ENCODE measurements around the gene TSC2. TPM values are rescaled to one million over a fixed set of nuclear protein-coding genes. Genes with fewer than 3 reads are reported as not detected.

Gene TSC2
- polyA plus RNA-seq, 1 donor (not counting 4 experiments of a cell fraction or from before 2014, with no cell fraction given) = 22.6 TPM

DNA sequence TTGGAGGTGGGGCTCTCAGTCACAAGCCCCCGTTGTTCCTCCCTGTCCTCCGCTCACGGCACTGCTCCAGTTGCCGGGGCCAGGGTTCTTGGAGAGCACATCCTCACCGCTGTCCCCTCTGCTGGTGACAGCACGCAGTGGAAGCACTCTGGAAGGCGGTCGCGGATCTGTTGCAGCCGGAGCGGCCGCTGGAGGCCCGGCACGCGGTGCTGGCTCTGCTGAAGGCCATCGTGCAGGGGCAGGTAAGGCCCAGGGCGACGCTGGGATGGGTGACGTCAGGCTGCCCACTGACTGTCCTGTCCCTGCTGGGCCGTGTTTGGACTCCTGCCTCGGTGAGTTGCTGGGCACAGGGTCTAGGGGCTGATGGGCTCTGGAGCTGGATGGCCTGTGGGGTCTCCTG, 5.4 kb downstream of the TSC2 start:
- H3K27me3 ChIP-seq (ENCODE audit: control insufficient read depth, extremely low read depth, insufficient read depth, low read length) = no peaks in the 10 kb centered on the region
- no peak overlapping the region for H3K27ac ChIP-seq (ENCODE audit: control insufficient read depth, insufficient read depth, low read length)
- no peak overlapping the region for H3K4me3 ChIP-seq (ENCODE audit: control insufficient read depth in 2 of 3, extremely low read depth in 1 of 3, insufficient read depth in 2 of 3, low read depth in 1 of 3, low read length in 3 of 3)
- dilution Hi-C loops (cut with MboI; ENCODE audit: extremely low pct_ligation_motif_present, low sequenced_read_pairs) = no loop called here
- H3K9me3 ChIP-seq (ENCODE audit: control insufficient read depth, low read depth, low read length) = no peaks in the 10 kb centered on the region
- TF ChIP-seq EZH2 (IDR thresholded peaks at IDR 0.05; ENCODE audit: low read length) (no peak), CTCF (optimal IDR thresholded peaks at IDR 0.05 in 1 of 3, IDR thresholded peaks at IDR 0.05 in 1 of 3, conservative IDR thresholded peaks at IDR 0.05 in 1 of 3; ENCODE audit: extremely low read depth in 1 of 3, insufficient read depth in 2 of 3, low read length in 3 of 3) (no peak)
- H3K9me1 ChIP-seq (ENCODE audit: control insufficient read depth, extremely low read depth, insufficient read depth, low read length) = no peaks in the 10 kb centered on the region
- H3K4me2 ChIP-seq (ENCODE audit: control insufficient read depth, extremely low read depth, insufficient read depth, low read depth, low read length) = no peak overlapping the region
- peaks cover 7% of the 10 kb centered on the region for H3K4me1 ChIP-seq (ENCODE audit: control insufficient read depth, extremely low read depth, insufficient read depth, low read length)
- H2AFZ ChIP-seq (ENCODE audit: control insufficient read depth, low read length) = no peak overlapping the region
- FAIRE-seq (no peak), DNase-seq (ENCODE audit: low read depth, low spot score) (no peak)
- H3K36me3 ChIP-seq (ENCODE audit: control insufficient read depth in 2 of 2, extremely low read depth in 1 of 2, insufficient read depth in 2 of 2, low read length in 2 of 2) = peaks cover 8 to 22% of the 10 kb centered on the region in 2 experiments
- H3K79me2 ChIP-seq (ENCODE audit: control insufficient read depth, insufficient read depth, low read length) = peaks cover 10% of the 10 kb centered on the region
- H3K9ac ChIP-seq (ENCODE audit: control insufficient read depth, extremely low read depth, insufficient read depth, low read length) = no peak overlapping the region
- H4K20me1 ChIP-seq (ENCODE audit: control insufficient read depth, extremely low read depth, insufficient read depth, low read length) = no peaks in the 10 kb centered on the region

DNA sequence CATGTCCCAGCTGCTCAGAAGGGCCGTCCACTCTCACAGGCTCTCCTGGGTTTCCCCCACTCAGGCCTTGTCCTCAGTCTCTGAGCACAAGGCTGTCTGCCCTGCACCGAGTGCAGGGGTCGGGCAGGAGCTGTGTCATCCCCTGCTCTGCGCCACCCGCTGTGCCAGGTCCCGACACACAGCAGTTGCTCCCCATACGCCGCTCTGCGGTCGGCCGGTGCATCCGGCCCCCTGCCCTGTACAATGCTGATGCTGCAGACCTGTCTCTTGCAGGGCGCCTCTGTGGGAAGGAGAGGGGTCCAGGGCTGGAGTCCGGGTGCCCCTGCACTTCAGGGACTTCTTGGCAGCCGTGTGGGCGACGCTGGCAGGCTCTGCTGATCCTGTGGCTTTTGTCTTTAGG, 6.1 kb downstream of the TSC2 start:
- no peak for FAIRE-seq
- Histone ChIP-seq H3K36me3 (ENCODE audit: control insufficient read depth in 2 of 2, extremely low read depth in 1 of 2, insufficient read depth in 2 of 2, low read length in 2 of 2) (peaks cover 8 to 22% of the 10 kb centered on the region in 2 experiments), H3K27me3 (ENCODE audit: control insufficient read depth, extremely low read depth, insufficient read depth, low read length) (no peaks in the 10 kb centered on the region), H3K4me2 (ENCODE audit: control insufficient read depth, extremely low read depth, insufficient read depth, low read depth, low read length) (no peak overlapping the region), H3K4me1 (ENCODE audit: control insufficient read depth, extremely low read depth, insufficient read depth, low read length) (peaks cover 1% of the 10 kb centered on the region), H3K9me3 (ENCODE audit: control insufficient read depth, low read depth, low read length) (no peaks in the 10 kb centered on the region), H3K4me3 (ENCODE audit: control insufficient read depth in 2 of 3, extremely low read depth in 1 of 3, insufficient read depth in 2 of 3, low read depth in 1 of 3, low read length in 3 of 3) (no peak overlapping the region), H4K20me1 (ENCODE audit: control insufficient read depth, extremely low read depth, insufficient read depth, low read length) (no peaks in the 10 kb centered on the region), H3K27ac (ENCODE audit: control insufficient read depth, insufficient read depth, low read length) (no peak overlapping the region), H3K9ac (ENCODE audit: control insufficient read depth, extremely low read depth, insufficient read depth, low read length) (no peak overlapping the region), H3K79me2 (ENCODE audit: control insufficient read depth, insufficient read depth, low read length) (peaks cover 3% of the 10 kb centered on the region), H2AFZ (ENCODE audit: control insufficient read depth, low read length) (no peak overlapping the region), H3K9me1 (ENCODE audit: control insufficient read depth, extremely low read depth, insufficient read depth, low read length) (no peaks in the 10 kb centered on the region)
- TF ChIP-seq EZH2 (IDR thresholded peaks at IDR 0.05; ENCODE audit: low read length) (no peak), CTCF (optimal IDR thresholded peaks at IDR 0.05 in 1 of 3, IDR thresholded peaks at IDR 0.05 in 1 of 3, conservative IDR thresholded peaks at IDR 0.05 in 1 of 3; ENCODE audit: extremely low read depth in 1 of 3, insufficient read depth in 2 of 3, low read length in 3 of 3) (no peak)
- DNase-seq (ENCODE audit: low read depth, low spot score) = no peak
- dilution Hi-C loops (cut with MboI; ENCODE audit: extremely low pct_ligation_motif_present, low sequenced_read_pairs) = no loop called here

All from keratinocyte (primary cell).